Body of pancreas (tissue), 4 donors: Measurements from ENCODE around the gene DNAH8.

Experiments
- POLR2A ChIP-seq, 3 donors: fragments of 450-650 bp; IDR thresholded peaks; one replicate each; pipeline ENCODE4 v1.6.1; 2016; ENCODE audit warnings: antibody characterized with exemption in 3 of 3, mild to moderate bottlenecking in 2 of 3
- TF ChIP-seq, protein P1 (sequence below), 7 experiments: fragments of 450-650 bp in 4 of 7; fragments of 200-600 bp in 3 of 7; sonication (generic) in 3 of 7; IDR thresholded peaks; one replicate each; pipeline ENCODE4 v1.5.1; 2016 to 2019; ENCODE audit warnings: antibody characterized with exemption in 7 of 7

- TF ChIP-seq, protein P1, sequence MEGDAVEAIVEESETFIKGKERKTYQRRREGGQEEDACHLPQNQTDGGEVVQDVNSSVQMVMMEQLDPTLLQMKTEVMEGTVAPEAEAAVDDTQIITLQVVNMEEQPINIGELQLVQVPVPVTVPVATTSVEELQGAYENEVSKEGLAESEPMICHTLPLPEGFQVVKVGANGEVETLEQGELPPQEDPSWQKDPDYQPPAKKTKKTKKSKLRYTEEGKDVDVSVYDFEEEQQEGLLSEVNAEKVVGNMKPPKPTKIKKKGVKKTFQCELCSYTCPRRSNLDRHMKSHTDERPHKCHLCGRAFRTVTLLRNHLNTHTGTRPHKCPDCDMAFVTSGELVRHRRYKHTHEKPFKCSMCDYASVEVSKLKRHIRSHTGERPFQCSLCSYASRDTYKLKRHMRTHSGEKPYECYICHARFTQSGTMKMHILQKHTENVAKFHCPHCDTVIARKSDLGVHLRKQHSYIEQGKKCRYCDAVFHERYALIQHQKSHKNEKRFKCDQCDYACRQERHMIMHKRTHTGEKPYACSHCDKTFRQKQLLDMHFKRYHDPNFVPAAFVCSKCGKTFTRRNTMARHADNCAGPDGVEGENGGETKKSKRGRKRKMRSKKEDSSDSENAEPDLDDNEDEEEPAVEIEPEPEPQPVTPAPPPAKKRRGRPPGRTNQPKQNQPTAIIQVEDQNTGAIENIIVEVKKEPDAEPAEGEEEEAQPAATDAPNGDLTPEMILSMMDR (IDR thresholded peaks at IDR 0.05) = no peak
- TF ChIP-seq POLR2A (IDR thresholded peaks at IDR 0.05) = no peak
Observed at GRCh38 chr6:38974389-38975151, 259.5 kb downstream of the DNAH8 start.
